HG03575 (cell line): Measurements from ENCODE around the gene CLEC17A.
"Not testable (repeated sequence)": the region's sequence is repeated elsewhere in the genome, so short reads cannot be mapped to it uniquely, and the experiment has no call there.

Source experiments
- ATAC-seq: cut with Tn5 transposase; IDR thresholded peaks from one replicate; pipeline ENCODE4 v1.9.1; 2021; ENCODE audit not compliant: unreplicated experiment, insufficient number of reproducible peaks, low FRiP score; ENCODE audit errors: extremely low read depth

The CLEC17A gene

GRCh38 chr19:14624491-14624890, 41.6 kb downstream of the CLEC17A start:
- not testable (repeated sequence) for ATAC-seq

- no peak for ATAC-seq
These were observed 46.7 kb downstream of the CLEC17A start for GRCh38 chr19:14629557-14629956.

DNA sequence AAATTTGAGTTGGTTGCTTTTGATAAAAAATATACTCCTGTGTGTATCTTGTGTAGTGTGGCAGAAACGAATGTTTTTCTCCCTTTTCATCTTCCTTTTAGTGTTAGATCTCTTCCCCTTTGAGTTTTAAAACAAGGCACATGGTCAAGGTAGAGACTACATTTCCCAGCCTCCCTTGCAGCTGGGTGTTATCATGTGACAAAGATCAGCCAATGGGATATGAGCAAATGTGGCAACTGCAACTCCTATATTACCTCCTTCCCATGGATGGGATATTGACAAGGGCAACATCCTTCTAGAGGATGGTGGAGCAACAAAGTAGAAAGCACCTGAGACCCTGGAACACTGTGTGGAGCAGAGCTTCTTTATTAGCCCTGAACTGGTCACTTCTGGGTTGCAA, 49.4 kb downstream of the CLEC17A start:
- ATAC-seq = no peak

- ATAC-seq = no peak
These were observed 56.8 kb downstream of the CLEC17A start for GRCh38 chr19:14639536-14640277.

DNA sequence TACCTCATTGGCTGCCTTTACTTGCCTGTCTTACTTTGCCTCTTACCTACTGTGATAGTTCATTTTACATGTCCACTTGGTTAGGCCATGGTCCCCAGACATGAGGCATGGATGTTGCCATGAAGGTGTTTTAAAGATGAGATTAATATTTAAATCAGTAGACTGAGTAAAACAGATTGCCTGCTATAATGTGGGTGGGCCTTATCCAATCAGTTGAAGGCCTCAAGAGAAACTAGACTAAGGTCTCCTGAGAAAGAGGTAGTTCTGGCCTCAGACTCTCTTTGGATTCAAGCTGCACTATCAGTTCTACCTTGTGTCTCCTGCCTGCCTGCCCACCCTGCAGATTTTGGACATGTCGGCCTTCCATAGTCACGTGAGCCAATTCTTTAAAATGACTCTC, 65.6 kb downstream of the CLEC17A start:
- ATAC-seq = no peak

DNA sequence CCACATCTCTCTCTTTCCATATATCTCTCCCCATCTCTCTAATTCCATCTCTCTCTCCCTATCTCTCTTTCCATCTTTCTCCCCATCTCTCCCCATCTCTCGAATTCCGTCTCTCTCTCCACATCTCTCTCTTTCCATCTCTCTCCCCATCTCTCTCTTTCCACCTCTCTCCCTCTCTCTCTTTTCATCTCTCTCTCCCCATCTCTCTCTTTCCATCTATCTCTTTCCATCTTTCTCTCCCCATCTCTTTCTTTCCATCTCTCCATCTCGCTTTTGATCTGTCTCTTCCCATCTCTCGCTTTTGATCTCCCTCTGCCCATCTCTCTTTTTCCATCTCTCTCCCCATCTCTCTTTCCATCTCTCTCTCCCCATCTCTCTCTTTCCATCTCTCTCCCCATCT, 66.1 kb downstream of the CLEC17A start:
- ATAC-seq = no peak

GRCh38 chr19:14650161-14650560, 67.3 kb downstream of the CLEC17A start:
- ATAC-seq = no peak

- no peak for ATAC-seq
These were observed 72.1 kb downstream of the CLEC17A start for GRCh38 chr19:14654786-14655560.

DNA sequence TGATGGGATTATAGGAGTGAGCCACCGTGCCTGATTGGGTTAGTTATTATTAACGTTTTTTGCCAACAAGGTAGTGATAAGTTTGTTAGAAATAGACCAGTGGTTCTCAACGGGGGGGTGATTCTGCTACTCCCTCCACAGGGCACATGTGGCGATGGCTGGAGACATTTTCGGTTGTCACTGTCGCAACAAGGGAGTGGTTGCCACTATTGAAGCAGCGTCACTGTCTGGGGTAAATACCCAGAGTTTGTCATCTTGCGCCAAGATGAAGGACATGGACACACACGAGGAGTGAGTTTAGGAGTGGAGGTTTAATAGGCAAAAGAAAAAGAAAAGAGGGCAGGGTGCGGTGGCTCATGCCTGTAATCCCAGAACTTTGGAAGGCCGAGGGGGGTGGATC, 72.8 kb downstream of the CLEC17A start:
- ATAC-seq = no peak

GRCh38 chr19:14659874-14660489, 77.1 kb downstream of the CLEC17A start:
- no peak for ATAC-seq

DNA sequence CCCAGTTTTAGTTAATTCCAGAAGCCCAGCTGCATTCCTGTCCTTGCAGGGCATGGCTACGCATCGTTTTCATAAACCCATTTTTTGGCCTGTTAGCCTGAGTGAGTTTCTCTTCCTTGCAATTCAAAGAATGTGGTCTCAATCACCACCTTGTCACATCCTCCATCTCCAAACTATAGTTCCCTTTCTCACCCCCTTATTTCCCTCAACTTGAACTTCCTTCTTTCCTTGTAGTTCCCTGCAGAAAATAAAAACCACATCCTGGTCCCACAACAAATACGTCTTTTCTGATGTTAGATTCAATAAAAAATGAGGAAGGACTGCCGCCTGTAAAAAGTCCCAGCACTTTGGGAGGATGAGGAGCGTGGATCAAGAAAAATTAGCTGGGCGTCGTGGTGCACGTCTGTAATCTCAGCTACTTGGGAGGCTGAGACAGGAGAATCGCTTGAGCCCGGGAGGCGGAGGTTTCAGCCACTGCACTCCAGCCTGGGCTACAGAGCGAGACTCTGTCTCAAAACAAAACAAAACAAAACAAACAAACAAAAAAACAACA, 78.6 kb downstream of the CLEC17A start:
- ATAC-seq = no peak
